Measurements from ENCODE around the gene NDUFS2. TPM values are rescaled to one million over a fixed set of nuclear protein-coding genes. Genes with fewer than 3 reads are reported as not detected.

Gene NDUFS2
- total RNA-seq, 4 donors from 2014 or later: 88.7 to 127 (median 106) TPM

- TF ChIP-seq CTCF (IDR thresholded peaks at IDR 0.05) (peak in 2 of 3 donors; percentile 57 to 75), POLR2A (IDR thresholded peaks at IDR 0.05) (no peak)
- DNase-seq (ENCODE audit: low spot score in 2 of 2): peak in 1 of 2 donors; percentile 69
- intact Hi-C loops (cut with DNase I; ENCODE audit: low total_unique reads): no loop called here
- no peak overlapping the region for H3K4me3 ChIP-seq (ENCODE audit: low read depth, poor library complexity, severe bottlenecking)
- WGBS, 2 donors: 53 to 59% methylated on average over 14 to 15 of the region's 15 CpGs
These were observed 9.4 kb upstream of the NDUFS2 start for GRCh38 chr1:161192476-161193465.

DNA sequence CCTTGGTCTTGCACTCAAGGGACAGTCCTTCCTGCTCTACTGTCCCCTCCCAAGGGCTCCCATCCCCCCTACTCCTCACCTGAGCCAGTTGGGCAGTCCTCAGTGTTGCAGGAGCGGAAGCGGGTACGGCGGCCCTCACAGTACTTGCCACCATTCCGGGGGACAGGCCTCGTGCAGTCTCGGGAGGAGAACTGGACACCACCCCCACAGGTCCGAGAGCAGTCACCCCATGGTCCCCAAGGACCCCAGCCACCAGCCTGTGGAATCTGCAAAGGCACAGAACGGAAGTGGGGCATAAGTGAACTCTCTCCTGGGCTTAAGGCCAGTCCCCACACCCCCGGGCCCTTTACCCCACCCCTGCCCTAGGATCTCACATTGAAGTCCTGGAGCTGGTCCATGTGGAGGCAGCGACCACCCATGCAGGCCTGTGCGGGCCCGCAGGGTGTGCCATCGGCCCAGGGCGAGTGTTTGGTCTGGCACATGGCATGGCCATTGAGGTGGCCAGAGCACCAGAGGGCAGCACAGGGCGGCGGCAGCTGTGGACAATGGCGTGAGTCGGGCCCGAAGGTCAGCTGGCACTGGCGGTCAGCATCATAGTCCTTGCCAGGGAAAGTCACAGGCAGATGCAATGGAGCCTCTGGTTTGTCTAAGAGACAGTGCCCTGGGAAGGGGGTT lies 8.5 kb upstream of the NDUFS2 start:
- H3K4me3 ChIP-seq (ENCODE audit: low read depth, poor library complexity, severe bottlenecking): no peak overlapping the region
- no peak for DNase-seq (ENCODE audit: low spot score in 2 of 2)
- TF ChIP-seq POLR2A (IDR thresholded peaks at IDR 0.05): no peak
- no peak for TF ChIP-seq CTCF (IDR thresholded peaks at IDR 0.05)
- intact Hi-C loops (cut with DNase I; ENCODE audit: low total_unique reads): no loop called here
- WGBS, 2 donors: 67 to 69% methylated on average over 21 of the region's 21 CpGs

DNA sequence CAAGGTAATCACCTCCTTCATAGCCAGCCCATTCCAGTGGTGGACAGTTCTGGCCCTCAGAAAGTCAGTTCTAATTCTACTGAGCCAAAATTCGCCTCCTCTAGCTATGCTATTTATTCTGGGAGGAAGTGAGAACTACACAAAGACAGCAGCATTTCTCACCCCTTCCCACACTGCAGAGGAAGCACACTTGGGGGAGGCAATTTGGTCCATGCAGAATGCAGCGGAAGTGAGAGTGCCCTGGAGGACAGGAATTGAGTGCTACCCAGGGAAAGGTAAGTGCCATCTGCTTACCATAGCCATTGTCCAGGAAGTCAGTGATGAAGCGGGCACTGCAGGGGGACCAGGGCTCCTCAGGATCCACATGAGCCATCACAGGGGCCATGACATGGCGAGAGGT lies 7.0 kb upstream of the NDUFS2 start:
- H3K4me3 ChIP-seq (ENCODE audit: low read depth, poor library complexity, severe bottlenecking): no peak overlapping the region
- intact Hi-C loops (cut with DNase I; ENCODE audit: low total_unique reads): no loop called here

DNA sequence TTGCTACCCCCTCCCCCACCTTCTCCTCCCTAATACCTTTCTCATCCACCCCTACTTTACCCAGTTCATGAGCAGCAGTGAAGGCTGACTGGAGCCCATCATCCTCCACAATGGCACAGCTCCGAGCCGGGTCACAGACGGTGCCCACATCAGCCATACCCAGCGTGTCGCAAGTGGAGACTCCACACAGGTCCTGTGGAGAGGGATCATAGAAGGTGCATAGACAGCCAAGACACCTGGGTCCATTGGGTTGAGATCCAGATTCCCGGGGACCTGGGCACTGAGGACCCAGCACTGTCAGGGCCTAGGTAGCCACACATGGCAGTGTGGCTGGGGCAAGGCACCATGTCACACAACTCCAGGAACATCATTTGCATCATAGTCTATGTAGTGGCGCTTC lies 6.1 kb upstream of the NDUFS2 start:
- intact Hi-C loops (cut with DNase I; ENCODE audit: low total_unique reads): no loop called here
- DNase-seq (ENCODE audit: low spot score in 2 of 2): no peak
- no peak for TF ChIP-seq CTCF (IDR thresholded peaks at IDR 0.05)
- TF ChIP-seq POLR2A (IDR thresholded peaks at IDR 0.05): no peak
- H3K4me3 ChIP-seq (ENCODE audit: low read depth, poor library complexity, severe bottlenecking): no peak overlapping the region
- WGBS, 2 donors: 86 to 89% methylated on average over 7 of the region's 7 CpGs

More for the DNA sequence above, 7.0 kb upstream of the NDUFS2 start:
- WGBS, 2 donors: 82 to 93% methylated on average over 4 of the region's 4 CpGs
- DNase-seq (ENCODE audit: low spot score in 2 of 2): no peak
- no peak for TF ChIP-seq CTCF (IDR thresholded peaks at IDR 0.05)
- no peak for TF ChIP-seq POLR2A (IDR thresholded peaks at IDR 0.05)

DNA sequence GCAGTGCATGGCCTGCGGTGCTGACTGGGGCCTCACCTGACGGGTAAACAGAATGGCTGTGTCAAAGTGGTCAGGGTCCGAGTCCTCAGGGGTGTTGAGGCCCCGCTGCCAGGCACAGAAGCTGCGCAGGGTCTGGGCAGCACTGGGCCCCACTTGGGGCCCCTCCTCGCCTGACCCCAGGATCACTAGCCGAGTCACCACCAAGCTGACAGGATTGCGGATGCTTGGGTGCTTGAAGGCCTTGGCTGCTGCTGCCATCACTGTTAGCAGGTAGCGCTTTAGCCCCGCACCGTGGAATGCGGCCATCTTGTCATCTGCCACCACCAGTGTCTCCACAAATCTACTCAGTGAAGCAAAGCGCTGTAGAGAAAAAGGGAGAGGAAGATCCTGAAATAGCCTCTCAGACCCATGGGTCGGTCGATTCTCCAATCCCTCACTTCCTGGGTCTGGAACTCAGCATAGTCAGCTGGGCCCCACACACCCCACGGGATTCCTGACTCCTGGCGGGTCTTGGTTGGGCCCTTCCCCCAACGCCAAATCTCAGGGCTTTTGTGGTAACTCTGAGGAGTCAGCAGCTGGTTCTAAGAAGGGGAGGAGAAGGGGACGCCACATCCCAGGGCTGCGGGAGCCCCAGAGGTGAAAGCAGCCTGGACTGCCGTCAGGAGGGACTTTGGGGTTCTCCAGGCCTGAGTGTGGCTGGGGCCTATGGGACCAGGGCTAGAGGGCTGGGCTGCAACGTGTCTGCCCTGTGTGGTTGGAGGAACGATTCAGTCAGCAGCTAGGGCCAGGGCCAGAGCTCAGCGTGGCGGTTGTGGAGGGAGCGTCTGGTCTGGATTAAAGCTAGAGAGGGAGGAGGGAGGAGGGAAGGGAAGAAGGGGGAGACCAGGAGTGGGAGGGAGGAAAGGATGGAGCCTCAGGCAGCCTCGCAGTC lies 5.4 kb upstream of the NDUFS2 start:
- 61 to 63% methylated on average over 24 to 27 of the region's 27 CpGs for WGBS, 2 donors
- TF ChIP-seq POLR2A (IDR thresholded peaks at IDR 0.05) (no peak), CTCF (IDR thresholded peaks at IDR 0.05) (no peak)
- peak overlapping the region; percentile 2 for H3K4me3 ChIP-seq (ENCODE audit: low read depth, poor library complexity, severe bottlenecking)
- intact Hi-C loops (cut with DNase I; ENCODE audit: low total_unique reads): no loop called here
- DNase-seq (ENCODE audit: low spot score in 2 of 2): peak in 1 of 2 donors; percentile 90

Data from lower leg skin (tissue), 4 donors.